H1 (cell line): ENCODE data around the gene CHRDL2. TPM values are rescaled to one million over a fixed set of nuclear protein-coding genes. Genes with fewer than 3 reads are reported as not detected.

Source experiments
- BACH1 ChIP-seq: IDR thresholded peaks from 2 replicates; pipeline ENCODE4 v1.6.1; 2012; ENCODE audit warnings: low read length, improper control_type of control experiment
- BRCA1 ChIP-seq: IDR thresholded peaks from 2 replicates; pipeline ENCODE4 v1.6.1; 2012; ENCODE audit warnings: low read depth, low read length, improper control_type of control experiment
- EZH2 ChIP-seq: fragments of 200-600 bp; sonication (generic); IDR thresholded peaks from 2 replicates; pipeline ENCODE4 v1.7.1; 2012; ENCODE audit warnings: low read depth, mild to moderate bottlenecking, moderate library complexity, low read length, inconsistent platforms; ENCODE audit not compliant: severe bottlenecking
- FOSL1 ChIP-seq: IDR thresholded peaks from 2 replicates; pipeline ENCODE4 v1.6.1; 2011; ENCODE audit warnings: mild to moderate bottlenecking, low read depth, low read length, moderate library complexity; ENCODE audit not compliant: insufficient read depth
- PHF8 ChIP-seq: fragments of 200-600 bp; sonication (generic); conservative IDR thresholded peaks from 2 replicates; pipeline ENCODE4 v1.7.1; 2012; ENCODE audit warnings: low read depth, mild to moderate bottlenecking, inconsistent platforms, low read length, moderate library complexity
- TAF7 ChIP-seq: optimal IDR thresholded peaks from 2 replicates; pipeline ENCODE3; 2011; ENCODE audit warnings: low read depth, mild to moderate bottlenecking, inconsistent platforms, low read length, moderate library complexity, borderline replicate concordance
- polyA plus RNA-seq, 7 experiments: library from polyadenylated mRNA; depleted of rRNA in 3 of 7; stranded (reverse) in 5 of 7; unstranded in 2 of 7; fragments of >200 nt in 5 of 7; fragments of 200-250 nt in 2 of 7; gene quantifications; 1 replicate in 5 of 7; 2 replicates in 1 of 7; 4 replicates in 1 of 7; pipeline versions ENCODE4 v1.2.1 to v1.2.3, GENCODE V29; 2011 to 2013; ENCODE audit warnings: missing spikeins in 2 of 7, mixed read lengths in 2 of 7
- total RNA-seq: library from RNA; stranded (reverse); fragmentation: NEBNext Ultra II Directional; extraction: Animal tissue kit (Norgen Biotek cat#: 25700); gene quantifications from 2 replicates; pipeline ENCODE4 v1.2.1, GENCODE V29; 2021

Gene CHRDL2
- total and polyA plus RNA-seq, 2 of the 8 experiments (the other 6 are each of a cell fraction or from before 2014, with no cell fraction given): 0.26 to 0.48 TPM

DNA sequence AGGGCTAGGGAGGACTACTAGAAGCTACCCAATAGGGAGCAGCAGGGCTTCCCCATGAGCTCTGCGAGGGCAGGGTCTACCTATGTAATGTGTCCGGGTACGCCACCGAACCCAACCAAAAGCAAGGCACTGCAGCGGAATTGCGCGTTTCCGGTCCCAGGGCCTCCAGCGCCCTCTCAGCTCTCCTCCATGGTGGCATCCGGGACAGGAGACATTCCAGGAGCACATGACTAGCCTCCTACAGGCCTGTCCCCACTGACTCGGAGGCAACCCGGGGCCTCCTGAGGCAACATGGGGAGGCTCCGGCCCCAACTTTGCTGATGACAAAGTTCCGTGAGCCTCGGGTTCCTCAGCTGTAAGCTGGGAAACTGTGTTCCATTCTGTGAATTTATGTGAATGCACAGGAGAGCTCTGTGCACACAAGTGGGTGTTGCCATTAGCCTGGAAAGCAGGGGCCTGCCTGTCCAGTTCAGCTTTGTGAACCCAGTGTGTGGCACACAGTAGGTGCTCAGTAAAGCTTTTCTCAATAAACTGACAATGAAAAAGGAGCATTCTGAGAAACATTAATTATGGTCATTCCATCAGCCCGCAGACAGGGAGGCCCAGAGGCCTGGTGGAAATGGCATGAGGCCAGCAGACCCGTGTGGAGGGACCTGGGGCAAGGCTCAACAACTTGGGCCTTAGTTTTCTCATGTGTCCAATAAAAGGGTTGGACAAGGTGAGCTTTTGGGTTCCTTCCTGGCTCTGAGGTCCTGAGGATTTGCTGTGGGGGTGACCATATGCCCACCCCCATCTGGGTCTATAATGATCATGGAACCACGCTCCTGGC, 50.3 kb downstream of the CHRDL2 start (continued):
- TF ChIP-seq EZH2: no peak
- no peak for TF ChIP-seq BACH1
- no peak for TF ChIP-seq FOSL1
- no peak for TF ChIP-seq BRCA1
- no peak for TF ChIP-seq TAF7
- TF ChIP-seq PHF8: no peak
- TF ChIP-seq, all 59 proteins: peak for 0
